Measurements from ENCODE around the gene SLC34A1.

GRCh38 chr5:177434942-177435738 lies 50.9 kb downstream of the SLC34A1 start:
- TF ChIP-seq CTCF (IDR thresholded peaks at IDR 0.05) (no peak), POLR2A (IDR thresholded peaks at IDR 0.05) (no peak)

Data from thyroid gland (tissue), 4 donors.